Erythroblast (primary cell): ENCODE data around the gene FTO.

Experiments used
- GATA1 ChIP-seq: IDR thresholded peaks from 2 replicates; pipeline ENCODE4 v1.6.1; 2011; ENCODE audit warnings: low read depth, mild to moderate bottlenecking, control low read depth, low read length, moderate library complexity
- POLR2A ChIP-seq: IDR thresholded peaks from 2 replicates; pipeline ENCODE4 v1.6.1; 2011; ENCODE audit warnings: mild to moderate bottlenecking, low read length

DNA sequence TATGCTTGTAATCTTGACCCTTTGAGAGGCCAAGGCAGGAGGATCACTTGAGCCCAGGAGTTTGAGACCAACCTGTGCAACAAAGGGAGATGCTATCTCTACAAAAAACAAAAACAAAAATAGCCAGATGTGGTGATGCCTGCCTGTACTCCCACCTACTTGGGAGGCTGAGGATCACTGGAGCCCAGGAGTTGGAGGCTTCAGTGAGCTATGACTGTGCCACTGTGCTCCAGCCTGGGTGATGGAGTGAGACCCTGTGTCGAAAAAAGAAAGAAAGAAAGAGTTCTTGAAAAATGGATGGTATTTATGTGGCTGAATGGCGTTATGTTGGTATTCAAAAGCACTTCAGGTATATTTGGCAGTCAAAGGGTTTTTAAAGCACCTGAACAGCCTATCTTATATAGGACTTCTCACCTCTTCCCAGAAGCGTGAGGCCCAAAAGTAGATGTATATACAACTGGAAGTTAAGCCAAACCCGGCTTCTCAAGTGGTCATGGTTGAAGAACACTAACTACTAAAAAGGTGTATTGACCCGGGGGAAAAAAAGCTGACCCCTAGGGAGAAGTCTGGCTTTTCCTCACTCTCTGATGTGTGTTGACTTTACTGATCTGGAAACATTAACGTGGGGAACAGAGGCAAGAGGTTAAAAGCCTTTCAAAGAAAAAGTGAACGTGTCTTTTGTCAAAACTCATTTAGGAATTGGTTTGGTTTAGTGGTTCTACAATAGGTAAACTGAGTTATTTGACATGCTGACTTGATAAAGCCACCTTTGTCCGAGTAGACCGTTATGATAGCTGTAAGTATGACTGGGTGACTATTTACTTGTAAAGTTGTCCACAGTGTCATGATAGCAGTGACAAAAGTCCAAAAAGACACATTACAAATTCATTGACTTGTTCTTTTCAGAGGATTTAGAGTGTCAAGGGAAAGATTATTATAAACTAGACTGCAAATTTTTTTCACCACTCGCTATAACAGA lies 399.2 kb downstream of the FTO start:
- TF ChIP-seq POLR2A (no peak), GATA1 (no peak)
